GM23338 (cell line): ENCODE measurements around the gene HSPBP1.

Source experiments
- CREB1 ChIP-seq: fragments of 250-450 bp; sonication (Bioruptor Pico); IDR thresholded peaks from 2 replicates; pipeline ENCODE4 v1.5.0; 2020; ENCODE audit warnings: low read depth, mild to moderate bottlenecking, moderate library complexity
- EZH2 ChIP-seq: fragments of 200-600 bp; sonication (generic); IDR thresholded peaks from one replicate; pipeline ENCODE4 v1.8.0; 2017; ENCODE audit warnings: antibody characterized with exemption, mild to moderate bottlenecking, low read depth; ENCODE audit not compliant: unreplicated experiment
- JUNB ChIP-seq: IDR thresholded peaks from one replicate; pipeline ENCODE4 v1.6.1; 2016; ENCODE audit warnings: antibody characterized with exemption; ENCODE audit not compliant: unreplicated experiment
- POLR2AphosphoS5 ChIP-seq: IDR thresholded peaks from 2 replicates; pipeline ENCODE4 v1.6.1; 2016; ENCODE audit warnings: antibody characterized with exemption, low read depth
- STAT1 ChIP-seq: IDR thresholded peaks from one replicate; pipeline ENCODE4 v1.6.1; 2016; ENCODE audit warnings: antibody characterized with exemption; ENCODE audit not compliant: unreplicated experiment
- TF ChIP-seq, protein P1 (sequence below), 2 experiments: fragments of 200-600 bp in 1 of 2; sonication (generic) in 1 of 2; conservative IDR thresholded peaks; 2 replicates each; pipeline versions ENCODE4 v1.5.1 to v1.6.1; 2016 to 2017; ENCODE audit warnings: antibody characterized with exemption in 2 of 2, low read depth in 2 of 2, mild to moderate bottlenecking in 2 of 2, moderate library complexity in 1 of 2
- TF ChIP-seq, protein P2 (sequence below): IDR thresholded peaks from one replicate; pipeline ENCODE4 v1.6.1; 2018; ENCODE audit warnings: antibody characterized with exemption; ENCODE audit not compliant: unreplicated experiment
- TF ChIP-seq, protein P3 (sequence below): IDR thresholded peaks from 2 replicates; pipeline ENCODE4 v1.6.1; 2016; ENCODE audit warnings: antibody characterized with exemption

DNA sequence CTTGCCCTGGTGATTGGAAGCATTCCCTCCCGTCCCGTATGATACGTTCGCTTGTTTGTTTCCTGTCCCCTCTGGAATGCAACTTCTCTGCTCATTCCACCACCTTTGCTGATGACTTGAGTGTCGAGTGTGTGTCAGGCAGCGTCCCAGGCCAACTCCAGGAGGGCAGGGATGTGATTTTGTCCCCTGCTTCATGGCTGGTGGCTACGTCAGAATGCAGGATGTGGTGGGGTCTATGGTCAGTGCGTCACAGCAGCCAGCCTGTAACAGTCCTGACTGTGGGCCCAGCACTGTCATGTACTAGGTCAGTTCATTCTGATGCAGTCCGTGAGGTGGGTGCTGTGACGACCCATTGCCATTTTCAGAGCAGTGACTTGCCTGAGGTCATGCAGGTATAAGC is 20.1 kb upstream of the HSPBP1 start:
- TF ChIP-seq, protein P1, sequence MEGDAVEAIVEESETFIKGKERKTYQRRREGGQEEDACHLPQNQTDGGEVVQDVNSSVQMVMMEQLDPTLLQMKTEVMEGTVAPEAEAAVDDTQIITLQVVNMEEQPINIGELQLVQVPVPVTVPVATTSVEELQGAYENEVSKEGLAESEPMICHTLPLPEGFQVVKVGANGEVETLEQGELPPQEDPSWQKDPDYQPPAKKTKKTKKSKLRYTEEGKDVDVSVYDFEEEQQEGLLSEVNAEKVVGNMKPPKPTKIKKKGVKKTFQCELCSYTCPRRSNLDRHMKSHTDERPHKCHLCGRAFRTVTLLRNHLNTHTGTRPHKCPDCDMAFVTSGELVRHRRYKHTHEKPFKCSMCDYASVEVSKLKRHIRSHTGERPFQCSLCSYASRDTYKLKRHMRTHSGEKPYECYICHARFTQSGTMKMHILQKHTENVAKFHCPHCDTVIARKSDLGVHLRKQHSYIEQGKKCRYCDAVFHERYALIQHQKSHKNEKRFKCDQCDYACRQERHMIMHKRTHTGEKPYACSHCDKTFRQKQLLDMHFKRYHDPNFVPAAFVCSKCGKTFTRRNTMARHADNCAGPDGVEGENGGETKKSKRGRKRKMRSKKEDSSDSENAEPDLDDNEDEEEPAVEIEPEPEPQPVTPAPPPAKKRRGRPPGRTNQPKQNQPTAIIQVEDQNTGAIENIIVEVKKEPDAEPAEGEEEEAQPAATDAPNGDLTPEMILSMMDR (conservative IDR thresholded peaks at IDR 0.05; ENCODE audit: low read depth in 2 of 2): no peak
- TF ChIP-seq CREB1 (no peak), POLR2AphosphoS5 (no peak), EZH2 (no peak), STAT1 (no peak), JUNB (no peak)
- TF ChIP-seq, protein P2, sequence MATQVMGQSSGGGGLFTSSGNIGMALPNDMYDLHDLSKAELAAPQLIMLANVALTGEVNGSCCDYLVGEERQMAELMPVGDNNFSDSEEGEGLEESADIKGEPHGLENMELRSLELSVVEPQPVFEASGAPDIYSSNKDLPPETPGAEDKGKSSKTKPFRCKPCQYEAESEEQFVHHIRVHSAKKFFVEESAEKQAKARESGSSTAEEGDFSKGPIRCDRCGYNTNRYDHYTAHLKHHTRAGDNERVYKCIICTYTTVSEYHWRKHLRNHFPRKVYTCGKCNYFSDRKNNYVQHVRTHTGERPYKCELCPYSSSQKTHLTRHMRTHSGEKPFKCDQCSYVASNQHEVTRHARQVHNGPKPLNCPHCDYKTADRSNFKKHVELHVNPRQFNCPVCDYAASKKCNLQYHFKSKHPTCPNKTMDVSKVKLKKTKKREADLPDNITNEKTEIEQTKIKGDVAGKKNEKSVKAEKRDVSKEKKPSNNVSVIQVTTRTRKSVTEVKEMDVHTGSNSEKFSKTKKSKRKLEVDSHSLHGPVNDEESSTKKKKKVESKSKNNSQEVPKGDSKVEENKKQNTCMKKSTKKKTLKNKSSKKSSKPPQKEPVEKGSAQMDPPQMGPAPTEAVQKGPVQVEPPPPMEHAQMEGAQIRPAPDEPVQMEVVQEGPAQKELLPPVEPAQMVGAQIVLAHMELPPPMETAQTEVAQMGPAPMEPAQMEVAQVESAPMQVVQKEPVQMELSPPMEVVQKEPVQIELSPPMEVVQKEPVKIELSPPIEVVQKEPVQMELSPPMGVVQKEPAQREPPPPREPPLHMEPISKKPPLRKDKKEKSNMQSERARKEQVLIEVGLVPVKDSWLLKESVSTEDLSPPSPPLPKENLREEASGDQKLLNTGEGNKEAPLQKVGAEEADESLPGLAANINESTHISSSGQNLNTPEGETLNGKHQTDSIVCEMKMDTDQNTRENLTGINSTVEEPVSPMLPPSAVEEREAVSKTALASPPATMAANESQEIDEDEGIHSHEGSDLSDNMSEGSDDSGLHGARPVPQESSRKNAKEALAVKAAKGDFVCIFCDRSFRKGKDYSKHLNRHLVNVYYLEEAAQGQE: no peak
- TF ChIP-seq, protein P3, sequence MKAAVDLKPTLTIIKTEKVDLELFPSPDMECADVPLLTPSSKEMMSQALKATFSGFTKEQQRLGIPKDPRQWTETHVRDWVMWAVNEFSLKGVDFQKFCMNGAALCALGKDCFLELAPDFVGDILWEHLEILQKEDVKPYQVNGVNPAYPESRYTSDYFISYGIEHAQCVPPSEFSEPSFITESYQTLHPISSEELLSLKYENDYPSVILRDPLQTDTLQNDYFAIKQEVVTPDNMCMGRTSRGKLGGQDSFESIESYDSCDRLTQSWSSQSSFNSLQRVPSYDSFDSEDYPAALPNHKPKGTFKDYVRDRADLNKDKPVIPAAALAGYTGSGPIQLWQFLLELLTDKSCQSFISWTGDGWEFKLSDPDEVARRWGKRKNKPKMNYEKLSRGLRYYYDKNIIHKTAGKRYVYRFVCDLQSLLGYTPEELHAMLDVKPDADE: no peak
